Gastroesophageal sphincter (tissue), 4 donors: ENCODE measurements around the gene MBTD1. TPM values are rescaled to one million over a fixed set of nuclear protein-coding genes. Genes with fewer than 3 reads are reported as not detected.

Experiments used
- ATAC-seq: fragments of 150-250 bp; one replicate; pipeline ENCODE4 v1.9.1; 2016; ENCODE audit warnings: mild to moderate bottlenecking, moderate library complexity
- H3K27ac ChIP-seq, 4 donors: fragments of 200-600 bp; sonication (generic) in 3 of 4; 1 replicate in 3 of 4; 2 replicates in 1 of 4; pipeline ENCODE4 v1.5.1; 2016 to 2019
- H3K27me3 ChIP-seq: fragments of 200-600 bp; sonication (generic); one replicate; pipeline ENCODE4 v1.5.1; 2019
- H3K36me3 ChIP-seq, 2 donors: fragments of 200-600 bp; sonication (generic); one replicate each; pipeline ENCODE4 v1.5.1; 2019; ENCODE audit warnings: control low read depth in 1 of 2
- H3K4me1 ChIP-seq, 3 donors: fragments of 200-600 bp; sonication (generic); 1 replicate in 2 of 3; 2 replicates in 1 of 3; pipeline ENCODE4 v1.5.1; 2016 to 2019; ENCODE audit warnings: control low read depth in 2 of 3
- H3K4me3 ChIP-seq, 2 donors: fragments of 200-600 bp; sonication (generic); one replicate each; pipeline ENCODE4 v1.5.1; 2019; ENCODE audit warnings: mild to moderate bottlenecking in 1 of 2, moderate library complexity in 1 of 2
- H3K9me3 ChIP-seq, 3 donors: fragments of 200-600 bp; sonication (generic); one replicate each; pipeline ENCODE4 v1.5.1; 2017 to 2019; ENCODE audit warnings: control low read depth in 2 of 3
- CTCF ChIP-seq, 4 experiments: fragments of 200-600 bp in 2 of 4; fragments of 450-650 bp in 2 of 4; sonication (generic) in 1 of 4; IDR thresholded peaks; one replicate each; pipeline ENCODE4 v1.5.1; 2017 to 2019; ENCODE audit warnings: antibody characterized with exemption in 4 of 4, mild to moderate bottlenecking in 2 of 4, moderate library complexity in 2 of 4
- EP300 ChIP-seq: sonication (generic); formaldehyde crosslinking; IDR thresholded peaks from one replicate; pipeline ENCODE4 v1.6.1; 2017; ENCODE audit warnings: antibody characterized with exemption, mild to moderate bottlenecking
- POLR2A ChIP-seq, 2 donors: fragments of 450-650 bp; IDR thresholded peaks; one replicate each; pipeline ENCODE4 v1.6.1; 2017; ENCODE audit warnings: antibody characterized with exemption in 2 of 2, mild to moderate bottlenecking in 2 of 2, moderate library complexity in 1 of 2
- POLR2AphosphoS5 ChIP-seq: sonication (generic); formaldehyde crosslinking; IDR thresholded peaks from one replicate; pipeline ENCODE4 v1.6.1; 2017; ENCODE audit warnings: antibody characterized with exemption
- WGBS, 2 donors: methylation state at CpG; one replicate each; pipeline ENCODE4 v1.1.5; 2018; ENCODE audit warnings: low coverage in 1 of 2; 5-methylcytosine and 5-hydroxymethylcytosine counted together
- total RNA-seq, 4 donors: library from RNA; depleted of rRNA; stranded (reverse); fragments of >200 nt; gene quantifications; one replicate each; pipeline ENCODE4 v1.1.0, GENCODE V29; 2016

Gene MBTD1
- total RNA-seq, 4 donors from 2014 or later, result 7.3 to 19.9 (median 13.1) TPM

GRCh38 chr17:51191895-51192294 lies 68.0 kb downstream of the MBTD1 start:
- no peak for ATAC-seq
- H3K4me3 ChIP-seq, result no peak overlapping the region
- no peak for TF ChIP-seq POLR2A (IDR thresholded peaks at IDR 0.05)
- TF ChIP-seq EP300, result no peak
- no peak for TF ChIP-seq CTCF (IDR thresholded peaks at IDR 0.05)
- TF ChIP-seq POLR2AphosphoS5, result no peak
- H3K9me3 ChIP-seq, result no peaks in the 10 kb centered on the region
- H3K4me1 ChIP-seq, result peaks cover 0 to 6% (median 0%) of the 10 kb centered on the region in 3 donors
- H3K36me3 ChIP-seq, result peaks cover 0 to 97% of the 10 kb centered on the region in 2 donors
- H3K27me3 ChIP-seq, result no peaks in the 10 kb centered on the region
- H3K27ac ChIP-seq, result no peak overlapping the region
- whole genome bisulfite sequencing, 2 donors, result 79 to 87% methylated on average over 2 of the region's 2 CpGs

- TF ChIP-seq CTCF (IDR thresholded peaks at IDR 0.05) (no peak), EP300 (no peak), POLR2AphosphoS5 (no peak), POLR2A (IDR thresholded peaks at IDR 0.05) (no peak)
- peaks cover 0 to 6% (median 0%) of the 10 kb centered on the region in 3 donors for H3K4me1 ChIP-seq
- H3K9me3 ChIP-seq, result no peaks in the 10 kb centered on the region
- H3K36me3 ChIP-seq, result peaks cover 0 to 99% of the 10 kb centered on the region in 2 donors
- no peaks in the 10 kb centered on the region for H3K27me3 ChIP-seq
- no peak for ATAC-seq
- no peak overlapping the region for H3K4me3 ChIP-seq
- peak overlapping the region in 1 of 4 donors; percentile 11 for H3K27ac ChIP-seq
- WGBS, 2 donors, result 60 to 67% methylated on average over 1 of the region's 1 CpG
Observed at GRCh38 chr17:51189628-51190027, 70.2 kb downstream of the MBTD1 start.

- Histone ChIP-seq H3K9me3 (no peaks in the 10 kb centered on the region), H3K4me3 (no peak overlapping the region), H3K27me3 (no peaks in the 10 kb centered on the region), H3K27ac (no peak overlapping the region), H3K36me3 (peaks cover 0 to 98% of the 10 kb centered on the region in 2 donors), H3K4me1 (peaks cover 0 to 6% (median 0%) of the 10 kb centered on the region in 3 donors)
- TF ChIP-seq POLR2AphosphoS5 (no peak), CTCF (IDR thresholded peaks at IDR 0.05) (no peak), POLR2A (IDR thresholded peaks at IDR 0.05) (no peak), EP300 (no peak)
- no peak for ATAC-seq
Observed at GRCh38 chr17:51189162-51189561, 70.7 kb downstream of the MBTD1 start.

GRCh38 chr17:51188271-51188833 lies 71.5 kb downstream of the MBTD1 start:
- H3K4me1 ChIP-seq, result peaks cover 0 to 6% (median 0%) of the 10 kb centered on the region in 3 donors
- TF ChIP-seq CTCF (IDR thresholded peaks at IDR 0.05) (no peak), EP300 (no peak), POLR2AphosphoS5 (no peak), POLR2A (IDR thresholded peaks at IDR 0.05) (no peak)
- ATAC-seq, result no peak
- H3K4me3 ChIP-seq, result no peak overlapping the region
- H3K27me3 ChIP-seq, result no peaks in the 10 kb centered on the region
- 67 to 73% methylated on average over 5 to 8 of the region's 9 CpGs for WGBS, 2 donors
- peaks cover 0 to 98% of the 10 kb centered on the region in 2 donors for H3K36me3 ChIP-seq
- H3K9me3 ChIP-seq, result no peaks in the 10 kb centered on the region
- no peak overlapping the region for H3K27ac ChIP-seq

GRCh38 chr17:51185763-51186332 lies 74.0 kb downstream of the MBTD1 start:
- Histone ChIP-seq H3K4me3 (no peak overlapping the region), H3K27me3 (no peaks in the 10 kb centered on the region), H3K27ac (no peak overlapping the region), H3K36me3 (peaks cover 0 to 97% of the 10 kb centered on the region in 2 donors), H3K9me3 (no peaks in the 10 kb centered on the region), H3K4me1 (peaks cover 0 to 6% (median 0%) of the 10 kb centered on the region in 3 donors)
- no peak for ATAC-seq
- TF ChIP-seq POLR2A (IDR thresholded peaks at IDR 0.05), result no peak
- TF ChIP-seq CTCF (IDR thresholded peaks at IDR 0.05), result no peak
- TF ChIP-seq POLR2AphosphoS5, result no peak
- TF ChIP-seq EP300, result no peak
- WGBS, 2 donors, result 79 to 85% methylated on average over 5 to 6 of the region's 8 CpGs
